OCI-LY3 (cell line): ENCODE results near the gene P2RX6.

Experiments
- CTCF ChIP-seq: fragments of 200-600, 300-600 bp; sonication (generic); IDR thresholded peaks from 2 replicates; pipeline ENCODE4 v1.5.1; 2014; ENCODE audit warnings: antibody characterized with exemption, low read length, low read depth
- EZH2phosphoT487 ChIP-seq: fragments of 200-600 bp; shearing (Covaris generic); IDR thresholded peaks from 2 replicates; pipeline ENCODE4 v1.6.1; 2018; ENCODE audit warnings: antibody characterized with exemption, mixed run types, low read depth

- TF ChIP-seq CTCF (no peak), EZH2phosphoT487 (no peak)
Measured at GRCh38 chr22:21000987-21001600, 13.9 kb upstream of the P2RX6 start.
